HG03135 (cell line): ENCODE measurements around the gene SNX3.
"Not testable (repeated sequence)": the region's sequence is repeated elsewhere in the genome, so short reads cannot be mapped to it uniquely, and the experiment has no call there.

Experiments used
- ATAC-seq: cut with Tn5 transposase; IDR thresholded peaks from one replicate; pipeline ENCODE4 v1.9.1; 2021; ENCODE audit warnings: mild to moderate bottlenecking, moderate library complexity; ENCODE audit not compliant: unreplicated experiment

Gene SNX3

GRCh38 chr6:108260809-108261569 is at the start of gene SNX3:
TSS of gene SNX3 (minus strand) at chr6:108261040. CDS start at chr6:108260921, 119 bp downstream.
- peak; percentile 84 for ATAC-seq

DNA sequence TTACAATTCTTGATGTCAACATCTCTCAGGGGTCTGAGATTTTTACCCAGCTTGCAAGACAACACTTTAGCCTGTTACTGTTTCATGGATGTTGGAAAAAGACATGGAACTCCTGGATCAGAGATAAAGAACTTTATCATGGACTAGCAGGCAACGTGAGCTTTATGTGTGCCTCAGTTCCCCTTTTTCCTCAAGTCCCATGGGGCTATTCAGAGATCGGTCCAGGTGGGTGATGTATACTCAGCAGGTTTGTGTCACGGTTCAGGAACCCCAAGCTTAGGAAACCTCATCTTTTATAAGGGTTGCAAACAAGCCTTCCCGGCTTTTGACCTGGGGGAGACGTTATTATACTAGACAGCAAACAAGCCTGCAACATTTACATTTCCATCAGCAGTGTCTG is 49.0 kb upstream of the SNX3 start:
- ATAC-seq: no peak

DNA sequence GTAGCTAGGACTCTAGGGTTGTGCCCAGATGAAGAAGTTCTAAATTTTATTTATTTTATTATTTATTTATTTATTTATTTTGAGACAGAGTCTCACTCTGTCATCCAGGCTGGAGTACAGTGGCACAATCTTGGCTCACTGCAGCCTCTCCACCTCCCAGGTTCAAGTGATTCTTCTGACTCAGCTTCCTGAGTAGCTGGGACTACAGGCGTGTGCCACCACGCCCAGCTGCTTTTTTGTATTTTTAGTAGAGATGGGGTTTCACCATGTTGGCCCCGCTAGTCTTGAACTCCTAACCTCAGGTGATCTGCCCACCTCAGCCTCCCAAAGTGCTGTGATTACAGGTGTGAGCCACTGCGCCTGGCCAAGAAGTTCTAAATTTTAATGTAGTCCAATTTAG is 47.8 kb upstream of the SNX3 start:
- not testable (repeated sequence) for ATAC-seq

GRCh38 chr6:108304646-108305045 is 43.8 kb upstream of the SNX3 start:
- ATAC-seq: no peak

- ATAC-seq: no peak
Measured at GRCh38 chr6:108302386-108302785, 41.5 kb upstream of the SNX3 start.

- ATAC-seq: no peak
Measured at GRCh38 chr6:108295676-108296075, 34.8 kb upstream of the SNX3 start.

- ATAC-seq: peak; percentile 91
Measured at GRCh38 chr6:108294727-108295625, 34.1 kb upstream of the SNX3 start, which contains the start of gene AFG1L. TSS of gene AFG1L (plus strand) at chr6:108295054. CDS start at chr6:108295080, 26 bp downstream.

DNA sequence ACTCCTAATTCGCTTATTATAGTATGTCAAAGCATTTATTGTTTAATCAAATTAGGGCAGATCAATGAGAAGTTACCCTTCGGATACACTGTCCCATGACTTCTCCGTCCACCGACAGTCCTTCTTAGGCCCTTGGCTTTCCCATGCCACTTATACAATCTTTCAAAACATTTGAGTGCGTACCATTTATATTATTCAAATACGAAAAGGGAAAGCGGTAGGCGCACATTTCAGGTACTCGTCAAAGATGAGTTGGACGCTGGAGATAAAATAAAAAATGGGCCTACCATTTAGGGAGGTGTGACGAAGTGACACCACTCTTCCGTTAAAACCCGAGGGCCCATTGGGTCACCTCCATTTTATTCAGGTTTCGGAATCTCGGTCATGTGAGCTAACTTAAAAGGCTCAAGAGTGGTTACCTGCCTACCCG is 33.5 kb upstream of the SNX3 start:
- ATAC-seq: peak; percentile 21

GRCh38 chr6:108293527-108294296 is 32.9 kb upstream of the SNX3 start:
- ATAC-seq: no peak

GRCh38 chr6:108292561-108292960 is 31.7 kb upstream of the SNX3 start:
- not testable (repeated sequence) for ATAC-seq

- no peak for ATAC-seq
Measured at GRCh38 chr6:108291091-108291490, 30.3 kb upstream of the SNX3 start.

- no peak for ATAC-seq
Measured at GRCh38 chr6:108288742-108289141, 27.9 kb upstream of the SNX3 start.

- no peak for ATAC-seq
Measured at GRCh38 chr6:108287373-108287772, 26.5 kb upstream of the SNX3 start.

DNA sequence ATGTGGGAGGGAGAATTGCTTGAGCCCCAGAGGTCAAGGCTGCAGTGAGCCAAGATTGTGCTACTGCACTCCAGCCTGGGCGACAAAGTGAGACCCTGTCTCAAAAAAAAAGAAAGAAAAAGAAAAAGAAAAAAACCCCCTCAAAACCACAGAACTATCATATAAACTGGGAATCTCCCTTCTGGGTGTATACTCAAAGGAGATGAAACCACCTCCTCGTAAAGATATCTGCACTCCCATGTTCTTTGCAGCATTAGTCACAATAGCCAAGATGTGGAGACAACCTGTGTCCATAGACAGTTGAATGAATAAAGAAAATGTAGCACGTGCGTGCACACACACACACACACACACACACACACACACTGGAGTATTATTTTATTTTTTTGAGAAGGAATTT is 25.5 kb upstream of the SNX3 start:
- ATAC-seq: no peak

DNA sequence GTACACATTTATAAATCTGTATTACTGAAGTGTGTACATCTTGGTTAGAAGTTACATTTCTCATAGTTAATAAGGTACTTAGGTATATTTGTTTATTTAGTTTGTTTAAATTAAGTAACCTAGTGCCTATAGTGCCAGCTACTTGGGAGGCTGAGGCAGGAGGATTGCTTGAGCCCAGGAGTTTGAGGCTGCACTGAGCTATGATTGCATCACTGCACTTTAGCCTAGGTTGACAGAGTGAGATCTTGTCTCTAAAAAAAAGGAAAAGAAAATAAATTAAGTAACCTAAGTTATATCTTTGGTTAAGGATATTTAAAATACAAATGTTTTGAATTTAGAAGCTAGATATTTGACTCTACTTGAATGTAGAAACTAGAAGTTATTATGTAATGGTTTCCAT is 24.5 kb upstream of the SNX3 start:
- no peak for ATAC-seq

GRCh38 chr6:108277831-108278230 is 17.0 kb upstream of the SNX3 start:
- no peak for ATAC-seq

GRCh38 chr6:108277295-108277694 is 16.5 kb upstream of the SNX3 start:
- ATAC-seq: no peak

DNA sequence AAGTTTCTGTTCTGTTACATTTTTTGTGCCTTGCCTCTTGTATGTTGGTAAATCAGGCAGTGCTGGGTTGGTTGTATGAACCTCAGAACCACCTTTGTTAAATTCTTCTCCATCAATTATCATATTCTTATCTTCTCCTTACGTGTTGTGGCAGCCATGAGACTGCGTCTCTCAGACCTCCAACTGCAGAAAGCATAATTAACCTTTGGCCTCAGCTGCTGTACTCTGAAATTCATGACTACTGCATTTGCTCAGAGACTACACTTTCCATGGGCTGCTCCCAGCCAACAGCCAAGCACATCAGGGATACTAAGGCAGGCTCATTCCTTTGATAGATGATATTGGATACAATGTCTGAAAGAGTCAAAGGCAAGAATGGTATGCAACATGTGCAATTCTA is 15.1 kb upstream of the SNX3 start:
- no peak for ATAC-seq

- ATAC-seq: no peak
Measured at GRCh38 chr6:108274546-108274945, 13.7 kb upstream of the SNX3 start.

DNA sequence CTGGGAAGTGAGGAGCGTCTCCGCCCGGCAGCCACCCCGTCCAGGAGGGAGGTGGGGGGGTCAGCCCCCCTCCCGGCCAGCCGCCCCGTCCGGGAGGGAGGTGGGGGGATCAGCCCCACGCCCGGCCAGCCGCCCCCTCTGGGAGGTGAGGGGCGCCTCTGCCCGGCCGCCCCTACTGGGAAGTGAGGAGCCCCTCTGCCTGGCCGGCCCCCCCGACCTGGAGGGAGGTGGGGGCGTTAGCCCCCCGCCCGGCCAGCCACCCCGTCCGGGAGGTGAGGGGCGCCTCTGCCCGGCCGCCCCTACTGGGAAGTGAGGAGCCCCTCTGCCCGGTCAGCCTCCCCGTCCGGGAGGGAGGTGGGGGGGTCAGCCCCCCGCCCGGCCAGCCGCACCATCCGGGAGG is 9.1 kb upstream of the SNX3 start:
- not testable (repeated sequence) for ATAC-seq

- no peak for ATAC-seq
Measured at GRCh38 chr6:108268845-108269244, 8.0 kb upstream of the SNX3 start.
